Esophagus squamous epithelium (tissue), 5 donors: ENCODE measurements around the gene OMA1. TPM values are rescaled to one million over a fixed set of nuclear protein-coding genes. Genes with fewer than 3 reads are reported as not detected.

Source experiments
- DNase-seq: peaks from one replicate; lab custom pipeline; 2025; lab: John Stamatoyannopoulos, UW
- H3K27ac ChIP-seq, 4 donors: fragments of 200-600 bp; sonication (generic); one replicate each; pipeline ENCODE4 v1.5.1; 2016 to 2019; ENCODE audit warnings: mild to moderate bottlenecking in 1 of 4
- H3K27me3 ChIP-seq, 4 donors: fragments of 200-600 bp; sonication (generic); 1 replicate in 3 of 4; 2 replicates in 1 of 4; pipeline versions ENCODE4 v1.5.1 to v1.6.0; 2017 to 2021; ENCODE audit warnings: antibody characterized with exemption in 1 of 4
- H3K36me3 ChIP-seq, 3 donors: fragments of 200-600 bp; sonication (generic); one replicate each; pipeline ENCODE4 v1.5.1; 2016 to 2019
- H3K4me1 ChIP-seq, 3 donors: fragments of 200-600 bp; sonication (generic); one replicate each; pipeline ENCODE4 v1.5.1; 2017 to 2019
- H3K4me3 ChIP-seq, 4 donors: fragments of 200-600 bp; sonication (generic); 1 replicate in 3 of 4; 2 replicates in 1 of 4; pipeline ENCODE4 v1.5.1; 2016 to 2019; ENCODE audit warnings: mild to moderate bottlenecking in 2 of 4, moderate library complexity in 1 of 4
- H3K9me3 ChIP-seq, 3 donors: fragments of 200-600 bp; sonication (generic); one replicate each; pipeline ENCODE4 v1.5.1; 2016 to 2019
- POLR2A ChIP-seq, 4 donors: fragments of 450-650 bp; IDR thresholded peaks; one replicate each; pipeline ENCODE4 v1.6.1; 2017; ENCODE audit warnings: antibody characterized with exemption in 4 of 4, mild to moderate bottlenecking in 4 of 4, moderate library complexity in 3 of 4
- WGBS, 2 donors: methylation state at CpG; one replicate each; pipeline ENCODE4 v1.1.5; 2018; 5-methylcytosine and 5-hydroxymethylcytosine counted together
- intact Hi-C: fragments of 100-400 bp; cut with DNase I; formaldehyde crosslinking; loops from one replicate; pipeline ENCODE4 v1.15.0; 2022
- total RNA-seq, 4 donors: library from RNA; depleted of rRNA; stranded (reverse); fragments of >200 nt; gene quantifications; one replicate each; pipeline ENCODE4 v1.1.0, GENCODE V29; 2016
- TF ChIP-seq, protein P1 (sequence below), 6 experiments: fragments of 450-650 bp in 4 of 6; fragments of 200-600 bp in 2 of 6; sonication (generic) in 2 of 6; IDR thresholded peaks; one replicate each; pipeline ENCODE4 v1.5.1; 2016 to 2019; ENCODE audit warnings: antibody characterized with exemption in 6 of 6, mild to moderate bottlenecking in 4 of 6, moderate library complexity in 4 of 6
- donor health status: DM: yes; HTN: yes; CAD: no.

The OMA1 gene
- total RNA-seq, 4 donors from 2014 or later, result 24.1 to 41.4 (median 30.5) TPM

DNA sequence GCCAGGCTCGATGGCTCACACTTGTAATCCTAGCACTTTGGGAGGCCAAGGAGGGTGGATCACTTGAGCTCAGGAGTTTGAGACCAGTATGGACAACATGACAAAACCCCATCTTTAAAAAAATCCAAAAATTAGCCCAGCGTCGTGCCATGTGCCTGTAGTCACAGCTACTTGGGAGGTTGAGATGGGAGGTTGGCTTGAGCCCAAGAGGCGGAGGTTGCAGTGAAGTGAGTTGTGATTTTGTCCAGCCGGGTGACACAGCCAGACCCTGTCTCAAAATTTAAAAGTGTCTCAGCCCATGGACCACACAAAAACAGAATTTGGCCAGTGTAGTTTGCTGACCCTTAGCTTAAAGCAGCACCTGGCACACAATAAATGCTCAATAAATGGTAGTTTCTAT lies 41.9 kb upstream of the OMA1 start:
- peak overlapping the region; percentile 31 to 77 (median 58) for H3K27ac ChIP-seq
- intact Hi-C loops, result no loop called here
- H3K9me3 ChIP-seq, result no peaks in the 10 kb centered on the region
- H3K4me3 ChIP-seq, result no peak overlapping the region
- TF ChIP-seq, protein P1, sequence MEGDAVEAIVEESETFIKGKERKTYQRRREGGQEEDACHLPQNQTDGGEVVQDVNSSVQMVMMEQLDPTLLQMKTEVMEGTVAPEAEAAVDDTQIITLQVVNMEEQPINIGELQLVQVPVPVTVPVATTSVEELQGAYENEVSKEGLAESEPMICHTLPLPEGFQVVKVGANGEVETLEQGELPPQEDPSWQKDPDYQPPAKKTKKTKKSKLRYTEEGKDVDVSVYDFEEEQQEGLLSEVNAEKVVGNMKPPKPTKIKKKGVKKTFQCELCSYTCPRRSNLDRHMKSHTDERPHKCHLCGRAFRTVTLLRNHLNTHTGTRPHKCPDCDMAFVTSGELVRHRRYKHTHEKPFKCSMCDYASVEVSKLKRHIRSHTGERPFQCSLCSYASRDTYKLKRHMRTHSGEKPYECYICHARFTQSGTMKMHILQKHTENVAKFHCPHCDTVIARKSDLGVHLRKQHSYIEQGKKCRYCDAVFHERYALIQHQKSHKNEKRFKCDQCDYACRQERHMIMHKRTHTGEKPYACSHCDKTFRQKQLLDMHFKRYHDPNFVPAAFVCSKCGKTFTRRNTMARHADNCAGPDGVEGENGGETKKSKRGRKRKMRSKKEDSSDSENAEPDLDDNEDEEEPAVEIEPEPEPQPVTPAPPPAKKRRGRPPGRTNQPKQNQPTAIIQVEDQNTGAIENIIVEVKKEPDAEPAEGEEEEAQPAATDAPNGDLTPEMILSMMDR (IDR thresholded peaks at IDR 0.05), result no peak
- TF ChIP-seq POLR2A (IDR thresholded peaks at IDR 0.05), result no peak
- H3K27me3 ChIP-seq, result no peaks in the 10 kb centered on the region
- WGBS, 2 donors, result 65 to 80% methylated on average over 5 of the region's 5 CpGs
- DNase-seq, result no peak
- H3K4me1 ChIP-seq, result peaks cover 44 to 78% (median 46%) of the 10 kb centered on the region in 3 donors
- H3K36me3 ChIP-seq, result no peaks in the 10 kb centered on the region

DNA sequence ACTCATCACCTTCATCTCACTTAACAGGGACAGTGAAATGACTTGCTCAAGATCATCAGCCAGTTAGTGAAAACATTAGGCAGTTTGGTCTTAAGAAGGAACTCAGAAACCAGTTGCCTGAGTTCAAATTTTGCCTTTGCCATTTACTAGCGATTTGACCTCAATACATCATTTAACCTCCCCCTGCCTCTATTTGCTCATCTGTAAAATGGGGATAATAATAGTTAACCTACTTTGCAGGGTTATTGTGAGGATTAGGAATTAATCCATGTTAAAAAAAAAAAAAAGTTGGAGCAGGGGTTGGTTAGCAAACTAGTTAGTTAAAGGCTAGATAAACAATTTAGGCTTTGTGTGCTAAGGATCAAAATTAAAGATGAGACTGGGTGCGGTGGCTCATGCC lies 41.1 kb upstream of the OMA1 start:
- peaks cover 41 to 74% (median 42%) of the 10 kb centered on the region in 3 donors for H3K4me1 ChIP-seq
- intact Hi-C loops, result no loop called here
- DNase-seq, result no peak
- no peaks in the 10 kb centered on the region for H3K9me3 ChIP-seq
- H3K27me3 ChIP-seq, result no peaks in the 10 kb centered on the region
- no peak overlapping the region for H3K4me3 ChIP-seq
- H3K36me3 ChIP-seq, result no peaks in the 10 kb centered on the region
- H3K27ac ChIP-seq, result peak overlapping the region in 1 of 4 donors; percentile 88
- no peak for TF ChIP-seq POLR2A (IDR thresholded peaks at IDR 0.05)
- TF ChIP-seq, protein P1 (IDR thresholded peaks at IDR 0.05), result no peak
- 92 to 100% methylated on average over 2 of the region's 2 CpGs for WGBS, 2 donors

DNA sequence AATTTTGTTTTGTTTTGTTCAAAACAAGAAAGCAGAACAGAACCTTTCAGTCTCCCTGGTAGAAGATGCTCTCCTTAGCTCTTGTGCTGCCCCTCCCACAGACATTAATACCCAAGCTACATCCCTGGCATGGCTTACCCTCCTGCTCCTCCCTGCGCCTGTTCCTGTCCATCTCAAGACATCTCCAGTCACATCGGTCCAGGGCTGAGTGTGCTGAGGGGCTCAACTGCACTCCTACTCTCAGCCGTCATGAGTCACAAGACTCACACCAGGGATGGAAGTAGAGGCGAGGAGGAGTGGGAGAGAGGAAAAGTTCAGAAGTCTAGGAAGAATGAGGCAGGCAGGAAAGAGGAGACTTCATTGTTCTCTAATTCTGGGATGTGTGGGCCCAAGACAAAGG lies 39.7 kb upstream of the OMA1 start:
- Histone ChIP-seq H3K27me3 (no peaks in the 10 kb centered on the region), H3K4me1 (peaks cover 33 to 60% (median 33%) of the 10 kb centered on the region in 3 donors), H3K27ac (peak overlapping the region; percentile 75 to 94 (median 89)), H3K9me3 (no peaks in the 10 kb centered on the region), H3K4me3 (no peak overlapping the region), H3K36me3 (no peaks in the 10 kb centered on the region)
- TF ChIP-seq POLR2A (IDR thresholded peaks at IDR 0.05), result no peak
- TF ChIP-seq, protein P1 (IDR thresholded peaks at IDR 0.05), result no peak
- intact Hi-C loops, result no loop called here
- no peak for DNase-seq
- 63 to 89% methylated on average over 2 to 4 of the region's 4 CpGs for WGBS, 2 donors

DNA sequence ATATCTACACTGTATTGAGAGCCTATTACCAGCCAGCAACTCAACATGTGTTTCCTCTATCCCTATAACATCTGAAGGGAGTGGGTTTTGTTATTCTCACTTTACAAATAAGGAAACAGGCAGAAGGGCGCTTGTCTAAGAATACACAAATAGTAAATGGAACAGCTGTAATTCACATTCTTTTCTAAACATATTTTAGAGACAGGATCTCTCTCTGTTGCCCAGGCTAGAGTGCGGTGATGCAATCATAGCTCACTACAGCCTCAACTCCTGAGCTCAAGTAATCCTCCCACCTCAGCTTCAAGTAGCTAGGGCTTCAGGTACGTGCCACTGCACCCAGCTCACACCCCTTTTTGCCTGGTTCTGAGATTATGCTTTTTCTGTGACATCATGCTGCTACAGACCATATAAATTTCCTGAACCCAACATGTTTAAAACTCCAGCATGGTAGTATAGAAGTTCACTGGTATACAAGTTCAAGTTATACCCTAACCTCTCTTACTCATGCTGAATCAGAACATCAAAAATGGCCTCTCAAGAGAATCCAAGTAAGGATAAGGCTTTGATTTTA lies 39.1 kb upstream of the OMA1 start:
- intact Hi-C loops, result no loop called here
- WGBS, 2 donors, result 27 to 68% methylated on average over 3 of the region's 3 CpGs
- peaks cover 33 to 60% (median 33%) of the 10 kb centered on the region in 3 donors for H3K4me1 ChIP-seq
- TF ChIP-seq POLR2A (IDR thresholded peaks at IDR 0.05), result no peak
- TF ChIP-seq, protein P1 (IDR thresholded peaks at IDR 0.05), result no peak
- H3K36me3 ChIP-seq, result no peaks in the 10 kb centered on the region
- no peaks in the 10 kb centered on the region for H3K27me3 ChIP-seq
- DNase-seq, result no peak
- peak overlapping the region; percentile 75 to 94 (median 89) for H3K27ac ChIP-seq
- no peak overlapping the region for H3K4me3 ChIP-seq
- H3K9me3 ChIP-seq, result no peaks in the 10 kb centered on the region

DNA sequence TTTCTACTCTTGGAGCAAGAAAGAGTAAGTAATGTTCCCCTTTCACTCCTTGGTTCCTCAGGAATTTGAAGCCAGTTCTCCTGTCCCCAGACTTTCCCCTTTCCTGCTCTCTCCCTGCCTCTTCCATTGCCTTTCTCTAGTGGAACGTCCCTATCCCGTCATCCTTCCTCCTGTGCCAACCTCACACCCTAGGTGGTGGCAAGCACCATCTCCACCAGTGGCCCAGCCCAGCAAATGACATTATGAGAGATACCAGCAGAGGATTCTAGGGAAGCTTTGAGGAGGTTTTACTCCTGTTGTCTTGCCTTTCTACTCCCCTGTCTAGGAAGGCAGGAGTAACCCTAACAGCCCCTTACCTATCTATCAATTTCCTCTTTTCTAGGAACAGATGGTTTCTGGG lies 38.6 kb upstream of the OMA1 start:
- Histone ChIP-seq H3K9me3 (no peaks in the 10 kb centered on the region), H3K4me3 (no peak overlapping the region), H3K27ac (peak overlapping the region; percentile 75 to 94 (median 89)), H3K27me3 (no peaks in the 10 kb centered on the region), H3K36me3 (no peaks in the 10 kb centered on the region), H3K4me1 (peaks cover 33 to 65% (median 33%) of the 10 kb centered on the region in 3 donors)
- no peak for DNase-seq
- intact Hi-C loops, result no loop called here
- no peak for TF ChIP-seq POLR2A (IDR thresholded peaks at IDR 0.05)
- TF ChIP-seq, protein P1 (IDR thresholded peaks at IDR 0.05), result no peak
- 42 to 50% methylated on average over 2 of the region's 2 CpGs for WGBS, 2 donors
